Subcutaneous adipose tissue (tissue), 4 donors: ENCODE results near the gene LRMDA. TPM values are rescaled to one million over a fixed set of nuclear protein-coding genes. Genes with fewer than 3 reads are reported as not detected.

Experiments used
- total RNA-seq, 4 donors: library from RNA; depleted of rRNA; stranded (reverse); fragments of >200 nt; gene quantifications; one replicate each; pipeline ENCODE4 v1.1.0, GENCODE V29; 2016
- TF ChIP-seq, protein P1 (sequence below): fragments of 450-650 bp; IDR thresholded peaks from one replicate; pipeline ENCODE4 v1.5.1; 2016; ENCODE audit warnings: low read depth, mild to moderate bottlenecking, control low read depth, antibody characterized with exemption, moderate library complexity

Gene LRMDA
- total RNA-seq, 4 donors from 2014 or later = 17.4 to 92.1 (median 22.8) TPM

GRCh38 chr10:75506930-75507329 lies 75.5 kb downstream of the LRMDA start:
- TF ChIP-seq, protein P1, sequence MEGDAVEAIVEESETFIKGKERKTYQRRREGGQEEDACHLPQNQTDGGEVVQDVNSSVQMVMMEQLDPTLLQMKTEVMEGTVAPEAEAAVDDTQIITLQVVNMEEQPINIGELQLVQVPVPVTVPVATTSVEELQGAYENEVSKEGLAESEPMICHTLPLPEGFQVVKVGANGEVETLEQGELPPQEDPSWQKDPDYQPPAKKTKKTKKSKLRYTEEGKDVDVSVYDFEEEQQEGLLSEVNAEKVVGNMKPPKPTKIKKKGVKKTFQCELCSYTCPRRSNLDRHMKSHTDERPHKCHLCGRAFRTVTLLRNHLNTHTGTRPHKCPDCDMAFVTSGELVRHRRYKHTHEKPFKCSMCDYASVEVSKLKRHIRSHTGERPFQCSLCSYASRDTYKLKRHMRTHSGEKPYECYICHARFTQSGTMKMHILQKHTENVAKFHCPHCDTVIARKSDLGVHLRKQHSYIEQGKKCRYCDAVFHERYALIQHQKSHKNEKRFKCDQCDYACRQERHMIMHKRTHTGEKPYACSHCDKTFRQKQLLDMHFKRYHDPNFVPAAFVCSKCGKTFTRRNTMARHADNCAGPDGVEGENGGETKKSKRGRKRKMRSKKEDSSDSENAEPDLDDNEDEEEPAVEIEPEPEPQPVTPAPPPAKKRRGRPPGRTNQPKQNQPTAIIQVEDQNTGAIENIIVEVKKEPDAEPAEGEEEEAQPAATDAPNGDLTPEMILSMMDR = no peak

DNA sequence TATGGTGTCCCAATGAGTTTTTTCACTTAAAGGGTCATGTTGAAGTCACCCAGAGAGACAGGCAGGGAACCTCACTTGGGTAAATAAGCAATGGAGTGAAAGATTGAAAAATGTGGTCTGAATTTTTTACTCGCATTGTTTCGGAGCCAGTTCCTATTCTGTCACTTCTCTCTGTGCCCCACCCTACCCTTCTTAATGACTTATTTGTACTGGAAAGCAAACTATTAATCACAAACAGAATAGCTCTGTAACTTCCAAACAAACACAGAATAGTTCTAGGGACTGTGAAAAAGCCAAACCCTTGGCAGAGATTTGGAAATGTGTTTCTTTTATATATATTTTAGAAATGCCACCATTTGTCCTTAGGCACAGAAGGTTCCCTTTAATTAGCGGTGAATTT lies 76.0 kb downstream of the LRMDA start:
- TF ChIP-seq, protein P1 = no peak

GRCh38 chr10:75508239-75508813 lies 76.9 kb downstream of the LRMDA start:
- TF ChIP-seq, protein P1 = no peak

GRCh38 chr10:75508814-75509306 lies 77.4 kb downstream of the LRMDA start:
- TF ChIP-seq, protein P1 = no peak

DNA sequence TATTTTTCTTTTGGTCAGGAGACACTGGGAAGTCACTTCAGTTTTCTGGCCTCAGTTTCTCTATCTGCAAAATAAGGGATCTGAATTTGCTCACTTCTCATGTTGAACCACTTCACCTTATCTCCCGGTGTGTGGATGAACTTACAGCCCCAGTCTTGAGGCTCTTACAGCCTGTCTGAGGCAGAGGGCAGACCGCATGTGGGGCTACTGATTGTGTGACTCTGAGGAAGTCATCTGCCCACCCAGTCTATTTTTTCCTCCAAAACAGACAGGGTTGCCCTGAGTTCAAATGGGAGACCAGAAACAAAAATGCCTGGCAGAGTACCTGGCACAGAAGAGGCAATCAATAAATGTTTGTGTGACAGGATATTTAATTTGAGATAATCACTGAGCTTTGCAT lies 78.3 kb downstream of the LRMDA start:
- TF ChIP-seq, protein P1 = no peak

DNA sequence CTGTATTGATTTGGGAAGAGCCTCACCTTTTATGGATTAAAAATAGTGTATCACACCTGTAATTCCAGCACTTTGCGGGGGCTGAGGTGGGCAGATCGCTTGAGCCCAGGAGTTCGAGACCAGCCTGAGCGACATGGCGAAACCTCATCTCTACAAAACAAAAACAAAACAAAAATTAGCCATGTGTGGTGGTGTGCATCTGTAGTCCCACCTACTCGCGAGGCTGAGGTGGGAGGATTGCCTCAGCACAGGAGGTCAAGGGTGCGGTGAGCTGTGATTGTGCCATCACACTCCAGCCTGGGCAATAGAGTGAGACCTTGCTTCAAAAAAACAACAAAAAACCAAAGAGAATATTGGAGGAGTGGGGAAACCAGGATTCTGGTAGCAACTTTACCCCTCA lies 79.6 kb downstream of the LRMDA start:
- TF ChIP-seq, protein P1 = no peak

DNA sequence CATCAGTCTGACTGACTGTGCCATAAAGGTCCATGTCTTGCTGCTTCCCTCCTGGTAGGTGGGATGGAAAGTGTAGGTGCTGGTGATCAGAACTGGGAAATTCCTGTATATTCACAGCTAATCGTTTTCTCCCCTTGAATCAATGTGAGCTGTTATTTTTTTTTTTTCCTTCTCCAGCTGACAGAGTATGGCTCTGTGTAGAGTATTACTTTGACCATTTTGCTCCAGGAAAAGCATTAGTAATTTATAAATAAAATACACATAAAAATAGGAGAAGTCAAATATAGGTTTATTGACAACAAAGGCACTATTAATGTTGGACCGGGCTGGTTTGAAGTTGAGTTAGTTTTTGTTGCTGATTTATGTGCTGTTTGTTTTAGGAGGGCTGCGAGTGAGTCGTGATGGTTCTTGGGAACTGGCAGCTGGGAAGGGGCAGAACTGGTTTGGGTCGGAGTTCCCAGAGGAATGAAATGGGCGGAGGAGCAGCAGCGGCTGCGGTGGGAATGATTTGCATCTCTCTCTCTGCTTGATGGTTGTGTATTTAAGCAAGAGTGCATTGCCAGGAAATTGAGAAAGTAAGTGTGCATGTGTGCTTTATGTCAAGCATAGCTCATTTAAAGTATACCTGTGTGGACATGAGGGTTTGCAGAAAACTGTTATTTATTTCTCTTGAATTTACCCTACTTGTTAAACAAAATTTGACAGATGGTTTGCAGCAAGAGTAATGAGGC lies 80.9 kb downstream of the LRMDA start:
- TF ChIP-seq, protein P1 = no peak
